Measurements from ENCODE around the gene PRKAG2.
A peak's percentile ranks its signal among the peaks of the same experiment; 100 is the strongest.
"Not testable (repeated sequence)": the region's sequence is repeated elsewhere in the genome, so short reads cannot be mapped to it uniquely, and the experiment has no call there.

Gene PRKAG2

GRCh38 chr7:151524845-151525244 lies 352.1 kb downstream of the PRKAG2 start:
- Histone ChIP-seq H3K9ac (ENCODE audit: low read length) (no peak overlapping the region), H3K9me3 (ENCODE audit: control insufficient read depth, low read length) (no peaks in the 10 kb centered on the region), H3K36me3 (ENCODE audit: control insufficient read depth, insufficient read depth, low read length) (no peaks in the 10 kb centered on the region), H3K4me3 (ENCODE audit: low read length) (no peak overlapping the region), H3K4me1 (ENCODE audit: control insufficient read depth, insufficient read depth, low read length) (peaks cover 8% of the 10 kb centered on the region), H3K27me3 (ENCODE audit: control insufficient read depth, insufficient read depth, low read length) (no peaks in the 10 kb centered on the region)

- H3K9ac ChIP-seq (ENCODE audit: low read length) = no peak overlapping the region
- no peaks in the 10 kb centered on the region for H3K36me3 ChIP-seq (ENCODE audit: control insufficient read depth, insufficient read depth, low read length)
- H3K4me3 ChIP-seq (ENCODE audit: low read length) = no peak overlapping the region
- no peaks in the 10 kb centered on the region for H3K9me3 ChIP-seq (ENCODE audit: control insufficient read depth, low read length)
- H3K4me1 ChIP-seq (ENCODE audit: control insufficient read depth, insufficient read depth, low read length) = peaks cover 8% of the 10 kb centered on the region
- no peaks in the 10 kb centered on the region for H3K27me3 ChIP-seq (ENCODE audit: control insufficient read depth, insufficient read depth, low read length)
Observed at GRCh38 chr7:151524331-151524730, 352.6 kb downstream of the PRKAG2 start.

- Histone ChIP-seq H3K27me3 (ENCODE audit: control insufficient read depth, insufficient read depth, low read length) (no peaks in the 10 kb centered on the region), H3K36me3 (ENCODE audit: control insufficient read depth, insufficient read depth, low read length) (no peaks in the 10 kb centered on the region), H3K9me3 (ENCODE audit: control insufficient read depth, low read length) (no peaks in the 10 kb centered on the region), H3K9ac (ENCODE audit: low read length) (peak overlapping the region; percentile 74), H3K4me3 (ENCODE audit: low read length) (peak overlapping the region; percentile 71), H3K4me1 (ENCODE audit: control insufficient read depth, insufficient read depth, low read length) (peaks cover 20% of the 10 kb centered on the region)
Observed at GRCh38 chr7:151520419-151521261, 356.3 kb downstream of the PRKAG2 start.

- H3K9ac ChIP-seq (ENCODE audit: low read length) = peak within 1 kb of the TSS; percentile 74
- peak within 1 kb of the TSS; percentile 71 for H3K4me3 ChIP-seq (ENCODE audit: low read length)
- peaks cover 20% of the 10 kb centered on the region for H3K4me1 ChIP-seq (ENCODE audit: control insufficient read depth, insufficient read depth, low read length)
Observed at GRCh38 chr7:151519765-151520418, 357.0 kb downstream of the PRKAG2 start, which contains the start of gene RHEB. Gene RHEB, minus strand, starts transcription at chr7:151519895. Its CDS starts 384 bp downstream, at chr7:151519511.

GRCh38 chr7:151518947-151519764 lies 357.8 kb downstream of the PRKAG2 start:
- not testable (repeated sequence) for H3K36me3 ChIP-seq (ENCODE audit: control insufficient read depth, insufficient read depth, low read length); H3K9me3 ChIP-seq (ENCODE audit: control insufficient read depth, low read length); H3K27me3 ChIP-seq (ENCODE audit: control insufficient read depth, insufficient read depth, low read length)
- Histone ChIP-seq H3K4me3 (ENCODE audit: low read length) (peak overlapping the region; percentile 66), H3K4me1 (ENCODE audit: control insufficient read depth, insufficient read depth, low read length) (peaks cover 20% of the 10 kb centered on the region), H3K9ac (ENCODE audit: low read length) (peak overlapping the region; percentile 69)

More at GRCh38 chr7:151519765-151520418, 357.0 kb downstream of the PRKAG2 start, which contains the start of gene RHEB:
- no peaks in the 10 kb centered on the region for H3K9me3 ChIP-seq (ENCODE audit: control insufficient read depth, low read length)
- no peaks in the 10 kb centered on the region for H3K36me3 ChIP-seq (ENCODE audit: control insufficient read depth, insufficient read depth, low read length)
- no peaks in the 10 kb centered on the region for H3K27me3 ChIP-seq (ENCODE audit: control insufficient read depth, insufficient read depth, low read length)

- H3K9ac ChIP-seq (ENCODE audit: low read length) = peak overlapping the region; percentile 69
- H3K36me3 ChIP-seq (ENCODE audit: control insufficient read depth, insufficient read depth, low read length) = no peaks in the 10 kb centered on the region
- no peaks in the 10 kb centered on the region for H3K27me3 ChIP-seq (ENCODE audit: control insufficient read depth, insufficient read depth, low read length)
- H3K4me1 ChIP-seq (ENCODE audit: control insufficient read depth, insufficient read depth, low read length) = peaks cover 20% of the 10 kb centered on the region
- H3K9me3 ChIP-seq (ENCODE audit: control insufficient read depth, low read length) = no peaks in the 10 kb centered on the region
- peak overlapping the region; percentile 66 for H3K4me3 ChIP-seq (ENCODE audit: low read length)
Observed at GRCh38 chr7:151518105-151518946, 358.6 kb downstream of the PRKAG2 start.

GRCh38 chr7:151517601-151518104 lies 359.3 kb downstream of the PRKAG2 start:
- Histone ChIP-seq H3K9me3 (ENCODE audit: control insufficient read depth, low read length) (no peaks in the 10 kb centered on the region), H3K4me3 (ENCODE audit: low read length) (peak overlapping the region; percentile 66), H3K36me3 (ENCODE audit: control insufficient read depth, insufficient read depth, low read length) (no peaks in the 10 kb centered on the region), H3K27me3 (ENCODE audit: control insufficient read depth, insufficient read depth, low read length) (no peaks in the 10 kb centered on the region), H3K9ac (ENCODE audit: low read length) (peak overlapping the region; percentile 69), H3K4me1 (ENCODE audit: control insufficient read depth, insufficient read depth, low read length) (peaks cover 20% of the 10 kb centered on the region)

GRCh38 chr7:151515276-151515565 lies 361.7 kb downstream of the PRKAG2 start:
- no peaks in the 10 kb centered on the region for H3K9me3 ChIP-seq (ENCODE audit: control insufficient read depth, low read length)
- H3K36me3 ChIP-seq (ENCODE audit: control insufficient read depth, insufficient read depth, low read length) = no peaks in the 10 kb centered on the region
- H3K9ac ChIP-seq (ENCODE audit: low read length) = no peak overlapping the region
- no peak overlapping the region for H3K4me3 ChIP-seq (ENCODE audit: low read length)
- H3K4me1 ChIP-seq (ENCODE audit: control insufficient read depth, insufficient read depth, low read length) = peaks cover 14% of the 10 kb centered on the region
- no peaks in the 10 kb centered on the region for H3K27me3 ChIP-seq (ENCODE audit: control insufficient read depth, insufficient read depth, low read length)

GRCh38 chr7:151514461-151515275 lies 362.2 kb downstream of the PRKAG2 start:
- H3K36me3 ChIP-seq (ENCODE audit: control insufficient read depth, insufficient read depth, low read length) = no peaks in the 10 kb centered on the region
- H3K4me1 ChIP-seq (ENCODE audit: control insufficient read depth, insufficient read depth, low read length) = peaks cover 19% of the 10 kb centered on the region
- H3K4me3 ChIP-seq (ENCODE audit: low read length) = no peak overlapping the region

GRCh38 chr7:151513133-151513532 lies 363.8 kb downstream of the PRKAG2 start:
- Histone ChIP-seq H3K27me3 (ENCODE audit: control insufficient read depth, insufficient read depth, low read length) (no peaks in the 10 kb centered on the region), H3K4me3 (ENCODE audit: low read length) (no peak overlapping the region), H3K4me1 (ENCODE audit: control insufficient read depth, insufficient read depth, low read length) (peaks cover 18% of the 10 kb centered on the region), H3K9ac (ENCODE audit: low read length) (no peak overlapping the region), H3K36me3 (ENCODE audit: control insufficient read depth, insufficient read depth, low read length) (no peaks in the 10 kb centered on the region), H3K9me3 (ENCODE audit: control insufficient read depth, low read length) (no peaks in the 10 kb centered on the region)

More at GRCh38 chr7:151514461-151515275, 362.2 kb downstream of the PRKAG2 start:
- Histone ChIP-seq H3K27me3 (ENCODE audit: control insufficient read depth, insufficient read depth, low read length) (no peaks in the 10 kb centered on the region), H3K9ac (ENCODE audit: low read length) (no peak overlapping the region), H3K9me3 (ENCODE audit: control insufficient read depth, low read length) (no peaks in the 10 kb centered on the region)

Measured in mucosa of stomach (tissue), 1 donor.